ENCODE data around the gene HRH4. TPM values are rescaled to one million over a fixed set of nuclear protein-coding genes. Genes with fewer than 3 reads are reported as not detected.

HRH4 gene
- total RNA-seq, 4 donors from 2014 or later, result 0.12 to 0.55 TPM; not detected in 2

GRCh38 chr18:24472591-24472990 is 12.2 kb downstream of the HRH4 start:
- no peaks in the 10 kb centered on the region for H3K36me3 ChIP-seq
- TF ChIP-seq CTCF (IDR thresholded peaks at IDR 0.05) (no peak), POLR2A (IDR thresholded peaks at IDR 0.05) (no peak)
- no peak overlapping the region for H3K4me3 ChIP-seq
- H3K27me3 ChIP-seq, result no peaks in the 10 kb centered on the region
- H3K4me1 ChIP-seq, result no peaks in the 10 kb centered on the region
- no peak for DNase-seq
- no peak overlapping the region for H3K27ac ChIP-seq
- intact Hi-C loops (cut with DNase I; ENCODE audit: low total_unique reads), result no loop called here
- no peaks in the 10 kb centered on the region for H3K9me3 ChIP-seq

GRCh38 chr18:24474406-24474805 is 14.0 kb downstream of the HRH4 start:
- Histone ChIP-seq H3K27me3 (no peaks in the 10 kb centered on the region), H3K9me3 (no peaks in the 10 kb centered on the region), H3K27ac (no peak overlapping the region), H3K4me1 (no peaks in the 10 kb centered on the region), H3K4me3 (no peak overlapping the region), H3K36me3 (no peaks in the 10 kb centered on the region)
- intact Hi-C loops (cut with DNase I; ENCODE audit: low total_unique reads), result no loop called here
- no peak for TF ChIP-seq CTCF (IDR thresholded peaks at IDR 0.05)
- no peak for TF ChIP-seq POLR2A (IDR thresholded peaks at IDR 0.05)
- DNase-seq, result no peak

- H3K4me3 ChIP-seq, result no peak overlapping the region
- H3K9me3 ChIP-seq, result no peaks in the 10 kb centered on the region
- H3K27ac ChIP-seq, result no peak overlapping the region
- no peaks in the 10 kb centered on the region for H3K36me3 ChIP-seq
- no peaks in the 10 kb centered on the region for H3K4me1 ChIP-seq
- intact Hi-C loops (cut with DNase I; ENCODE audit: low total_unique reads), result no loop called here
- DNase-seq, result no peak
- no peaks in the 10 kb centered on the region for H3K27me3 ChIP-seq
- TF ChIP-seq POLR2A (IDR thresholded peaks at IDR 0.05) (no peak), CTCF (IDR thresholded peaks at IDR 0.05) (no peak)
Measured at GRCh38 chr18:24475926-24476589, 15.6 kb downstream of the HRH4 start.

GRCh38 chr18:24479371-24479770 is 18.9 kb downstream of the HRH4 start:
- H3K4me3 ChIP-seq, result no peak overlapping the region
- H3K27me3 ChIP-seq, result no peaks in the 10 kb centered on the region
- H3K4me1 ChIP-seq, result no peaks in the 10 kb centered on the region
- H3K9me3 ChIP-seq, result no peaks in the 10 kb centered on the region
- no peak for TF ChIP-seq CTCF (IDR thresholded peaks at IDR 0.05)
- no peak for TF ChIP-seq POLR2A (IDR thresholded peaks at IDR 0.05)
- no peak overlapping the region for H3K27ac ChIP-seq
- intact Hi-C loops (cut with DNase I; ENCODE audit: low total_unique reads), result no loop called here
- no peaks in the 10 kb centered on the region for H3K36me3 ChIP-seq
- DNase-seq, result no peak

- H3K9me3 ChIP-seq, result no peaks in the 10 kb centered on the region
- no peaks in the 10 kb centered on the region for H3K36me3 ChIP-seq
- DNase-seq, result no peak
- no peaks in the 10 kb centered on the region for H3K4me1 ChIP-seq
- no peak for TF ChIP-seq POLR2A (IDR thresholded peaks at IDR 0.05)
- no peak for TF ChIP-seq CTCF (IDR thresholded peaks at IDR 0.05)
- intact Hi-C loops (cut with DNase I; ENCODE audit: low total_unique reads), result no loop called here
- H3K27me3 ChIP-seq, result no peaks in the 10 kb centered on the region
- H3K4me3 ChIP-seq, result no peak overlapping the region
- no peak overlapping the region for H3K27ac ChIP-seq
Measured at GRCh38 chr18:24482821-24483220, 22.4 kb downstream of the HRH4 start.
